ENCODE measurements around the gene ADIPOR2.
"Not testable (repeated sequence)": the region's sequence is repeated elsewhere in the genome, so short reads cannot be mapped to it uniquely, and the experiment has no call there.

DNA sequence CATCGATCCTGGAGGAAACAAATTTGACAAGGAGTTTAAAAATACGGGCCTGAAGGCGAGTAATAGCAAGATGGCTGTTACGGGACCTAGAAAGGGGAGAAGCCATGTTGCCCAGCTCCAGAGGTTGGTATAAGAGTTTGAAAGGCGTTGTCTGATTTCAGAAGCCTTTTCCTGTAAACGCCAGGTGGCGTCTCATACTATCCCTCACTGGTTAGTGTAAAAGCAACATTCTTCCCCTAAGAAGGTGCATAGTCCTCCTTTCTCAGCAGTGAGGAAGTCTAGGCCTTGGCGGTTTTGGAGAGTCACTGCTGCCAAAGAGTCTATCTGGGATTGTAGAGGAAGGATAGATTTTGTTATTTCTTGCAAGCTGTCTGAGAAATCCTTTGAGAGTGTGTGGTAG is 20.0 kb downstream of the ADIPOR2 start:
- TF ChIP-seq, protein P1, sequence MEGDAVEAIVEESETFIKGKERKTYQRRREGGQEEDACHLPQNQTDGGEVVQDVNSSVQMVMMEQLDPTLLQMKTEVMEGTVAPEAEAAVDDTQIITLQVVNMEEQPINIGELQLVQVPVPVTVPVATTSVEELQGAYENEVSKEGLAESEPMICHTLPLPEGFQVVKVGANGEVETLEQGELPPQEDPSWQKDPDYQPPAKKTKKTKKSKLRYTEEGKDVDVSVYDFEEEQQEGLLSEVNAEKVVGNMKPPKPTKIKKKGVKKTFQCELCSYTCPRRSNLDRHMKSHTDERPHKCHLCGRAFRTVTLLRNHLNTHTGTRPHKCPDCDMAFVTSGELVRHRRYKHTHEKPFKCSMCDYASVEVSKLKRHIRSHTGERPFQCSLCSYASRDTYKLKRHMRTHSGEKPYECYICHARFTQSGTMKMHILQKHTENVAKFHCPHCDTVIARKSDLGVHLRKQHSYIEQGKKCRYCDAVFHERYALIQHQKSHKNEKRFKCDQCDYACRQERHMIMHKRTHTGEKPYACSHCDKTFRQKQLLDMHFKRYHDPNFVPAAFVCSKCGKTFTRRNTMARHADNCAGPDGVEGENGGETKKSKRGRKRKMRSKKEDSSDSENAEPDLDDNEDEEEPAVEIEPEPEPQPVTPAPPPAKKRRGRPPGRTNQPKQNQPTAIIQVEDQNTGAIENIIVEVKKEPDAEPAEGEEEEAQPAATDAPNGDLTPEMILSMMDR (IDR thresholded peaks at IDR 0.05), result not testable (repeated sequence)
- TF ChIP-seq EP300, POLR2AphosphoS5, POLR2A (IDR thresholded peaks at IDR 0.05): not testable (repeated sequence)
